HepG2 (cell line): ENCODE measurements around the gene SYNJ2. TPM values are rescaled to one million over a fixed set of nuclear protein-coding genes. Genes with fewer than 3 reads are reported as not detected.

Source experiments
- ARNT2 ChIP-seq: sonication (generic); formaldehyde crosslinking; IDR thresholded peaks from 2 replicates; pipeline ENCODE4 v1.8.0; 2022; ENCODE audit warnings: mild to moderate bottlenecking, low read depth, missing genetic modification reagents, moderate library complexity
- CENPBD1 ChIP-seq: sonication (generic); formaldehyde crosslinking; IDR thresholded peaks from 2 replicates; pipeline ENCODE4 v1.8.0; 2022; ENCODE audit warnings: missing genetic modification reagents, low read depth, mild to moderate bottlenecking, borderline replicate concordance
- HMGXB4 ChIP-seq, 2 experiments: sonication (generic) in 1 of 2; formaldehyde crosslinking in 1 of 2; IDR thresholded peaks; 2 replicates each; pipeline versions ENCODE4 v1.4.0 to v1.6.1; 2018 to 2020; ENCODE audit warnings: missing genetic modification reagents in 2 of 2, borderline replicate concordance in 1 of 2, low read depth in 1 of 2, mild to moderate bottlenecking in 1 of 2, missing biosample characterization in 1 of 2
- KIAA2018 ChIP-seq: sonication (generic); formaldehyde crosslinking; IDR thresholded peaks from 2 replicates; pipeline ENCODE4 v1.5.0; 2020; ENCODE audit warnings: mild to moderate bottlenecking, missing genetic modification reagents, borderline replicate concordance
- PTBP1 ChIP-seq: fragments of 200-400 bp; formaldehyde crosslinking; IDR thresholded peaks from 2 replicates; pipeline ENCODE4 v1.6.1; 2018; ENCODE audit warnings: low read length, low read depth; ENCODE audit not compliant: poor library complexity, severe bottlenecking
- REXO4 ChIP-seq: sonication (generic); formaldehyde crosslinking; IDR thresholded peaks from 2 replicates; pipeline ENCODE4 v1.8.0; 2022; ENCODE audit warnings: missing genetic modification reagents, mild to moderate bottlenecking, borderline replicate concordance
- TRIM22 ChIP-seq: fragments of 450-650 bp; IDR thresholded peaks from 2 replicates; pipeline ENCODE4 v1.6.1; 2017
- WIZ ChIP-seq: sonication (generic); formaldehyde crosslinking; IDR thresholded peaks from 2 replicates; pipeline ENCODE4 v1.5.1; 2020; ENCODE audit warnings: mild to moderate bottlenecking, missing genetic modification reagents
- ZBTB10 ChIP-seq: sonication (generic); formaldehyde crosslinking; IDR thresholded peaks from 2 replicates; pipeline ENCODE4 v1.4.0; 2020; ENCODE audit warnings: missing genetic modification reagents, borderline replicate concordance
- ZC3H13 ChIP-seq: sonication (generic); formaldehyde crosslinking; IDR thresholded peaks from 2 replicates; pipeline ENCODE4 v1.8.1; 2023; ENCODE audit warnings: mild to moderate bottlenecking, missing genetic modification reagents, moderate library complexity
- ZNF816 ChIP-seq: sonication (generic); formaldehyde crosslinking; IDR thresholded peaks from 2 replicates; pipeline ENCODE4 v1.8.0; 2022; ENCODE audit warnings: missing genetic modification reagents, mild to moderate bottlenecking, borderline replicate concordance
- polyA plus RNA-seq, 8 experiments: library from polyadenylated mRNA; depleted of rRNA in 3 of 8; stranded (reverse) in 7 of 8; unstranded in 1 of 8; fragments of >200 nt; fragmentation: Illumina TruSeq in 4 of 8; extraction: Trizol in 4 of 8; gene quantifications; 2 replicates each; pipeline versions ENCODE4 v1.2.1 to v1.2.3, GENCODE V29; 2011 to 2016; ENCODE audit warnings: low read depth in 4 of 8, missing spikeins in 1 of 8, mixed read lengths in 1 of 8; ENCODE audit not compliant: insufficient read depth in 1 of 8
- total RNA-seq, 5 experiments: library from RNA; depleted of rRNA; stranded (reverse); fragments of >200 nt; fragmentation: Illumina TruSeq; extraction: Trizol; gene quantifications; 2 replicates each; pipeline ENCODE4 v1.2.3, GENCODE V29; 2016; ENCODE audit warnings: low read depth in 1 of 5

SYNJ2 gene
- total and polyA plus RNA-seq, 2 of the 13 experiments (the other 11 are each of a cell fraction or from before 2014, with no cell fraction given) = 39.1 to 57.6 TPM

GRCh38 chr6:158049055-158050028 is 67.7 kb downstream of the SYNJ2 start (continued):
- TF ChIP-seq KIAA2018 = no peak
- TF ChIP-seq ZNF816 (CRISPR knock-in tag) = no peak
- no peak for TF ChIP-seq REXO4 (CRISPR knock-in tag)
- TF ChIP-seq CENPBD1 (CRISPR knock-in tag) = no peak
- TF ChIP-seq TRIM22 = no peak
- TF ChIP-seq PTBP1 = no peak
- TF ChIP-seq ZBTB10 (CRISPR knock-in tag) = no peak
- peak; percentile 29 for TF ChIP-seq ZC3H13
- TF ChIP-seq ARNT2 = no peak
- TF ChIP-seq HMGXB4 (CRISPR knock-in tag; IDR thresholded peaks at IDR 0.05; ENCODE audit: borderline replicate concordance in 1 of 2, low read depth in 1 of 2) = no peak
- peak; percentile 74; the same call in 1 of the 2 replicates for TF ChIP-seq WIZ (CRISPR knock-in tag)
